GM19193 (cell line): ENCODE results near the gene STRIP1.

Experiments
- POLR2A ChIP-seq: IDR thresholded peaks from 4 replicates; pipeline ENCODE4 v1.6.1; 2011; ENCODE audit not compliant: insufficient read depth, insufficient read length; ENCODE audit errors: extremely low read depth

The STRIP1 gene

DNA sequence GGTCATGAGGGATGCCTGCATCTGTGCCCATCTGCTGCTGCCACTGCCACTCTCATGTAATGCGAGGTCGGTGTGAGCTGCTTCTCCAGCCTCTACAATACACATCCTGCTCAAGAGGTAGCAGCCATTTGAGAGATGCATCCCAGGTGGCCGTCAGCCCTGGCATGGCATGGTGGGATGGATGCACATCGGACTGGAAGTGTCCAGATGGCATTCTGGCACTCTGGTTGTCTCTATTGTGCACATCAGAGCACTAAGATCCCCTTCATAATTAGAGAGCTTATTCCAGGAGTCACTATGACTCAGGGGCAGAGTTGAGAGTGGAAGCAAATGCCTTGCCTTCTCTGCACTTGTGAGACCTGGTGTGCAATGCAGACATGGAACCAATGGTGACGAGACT lies 3.8 kb downstream of the STRIP1 start:
- no peak for TF ChIP-seq POLR2A

GRCh38 chr1:110039641-110040040 lies 5.2 kb downstream of the STRIP1 start:
- TF ChIP-seq POLR2A, result no peak

DNA sequence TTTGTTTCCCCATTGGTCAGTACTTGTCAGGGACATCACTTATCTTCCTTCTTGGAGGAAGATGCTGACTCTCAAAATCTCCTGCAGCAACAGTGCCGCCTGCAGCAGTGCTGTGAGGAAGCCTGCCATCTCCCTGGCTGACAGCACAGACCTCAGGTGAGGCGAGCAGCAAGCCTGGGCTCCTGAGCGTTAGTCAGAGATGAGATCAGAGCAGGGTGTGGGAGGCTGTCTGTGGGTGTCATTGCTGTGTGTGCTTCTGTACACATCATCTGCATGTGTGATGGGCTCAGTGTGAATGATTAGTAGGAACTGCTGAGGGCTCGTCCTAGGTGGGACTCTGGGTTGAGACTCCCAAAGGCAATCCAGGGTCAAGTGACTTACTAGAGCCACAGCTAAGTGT lies 6.1 kb downstream of the STRIP1 start:
- no peak for TF ChIP-seq POLR2A

DNA sequence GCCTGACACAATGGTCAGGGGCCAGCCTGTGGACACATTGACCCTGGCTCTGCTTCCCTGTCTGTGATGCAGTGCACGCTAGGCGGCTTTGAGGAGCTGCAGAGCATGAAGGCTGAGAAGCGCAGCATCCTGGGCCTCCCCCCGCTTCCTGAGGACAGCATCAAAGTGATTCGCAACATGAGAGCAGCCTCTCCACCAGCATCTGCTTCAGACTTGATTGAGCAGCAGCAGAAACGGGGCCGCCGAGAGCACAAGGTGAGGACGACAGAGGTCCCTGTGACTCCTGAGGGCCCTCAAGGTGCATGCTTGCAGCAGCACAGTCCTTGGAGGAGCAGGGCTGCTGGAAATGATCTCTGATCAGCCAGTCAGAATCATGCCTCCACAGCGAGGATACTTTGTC lies 8.6 kb downstream of the STRIP1 start:
- TF ChIP-seq POLR2A, result no peak

- TF ChIP-seq POLR2A, result no peak
Measured at GRCh38 chr1:110047463-110047862, 13.0 kb downstream of the STRIP1 start.

DNA sequence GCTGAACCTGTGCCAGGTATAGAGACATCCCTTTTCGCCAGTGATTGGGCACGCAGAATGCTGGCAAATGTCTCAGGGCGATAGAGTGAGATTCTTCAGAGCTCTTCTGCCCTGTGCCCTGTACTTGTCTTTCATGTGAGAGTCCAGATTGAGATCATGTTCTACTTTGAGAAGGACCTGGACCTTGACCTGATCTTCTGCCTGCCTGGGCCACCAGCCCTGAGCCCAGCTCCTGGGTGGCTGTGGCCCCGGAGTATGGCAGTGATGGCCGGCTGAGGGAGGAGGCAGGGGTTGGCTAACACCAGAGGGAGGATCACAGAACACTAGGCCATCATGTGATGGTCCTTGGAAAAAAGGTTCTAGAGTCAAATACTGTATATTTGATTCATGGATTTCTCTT lies 13.8 kb downstream of the STRIP1 start:
- TF ChIP-seq POLR2A, result no peak

DNA sequence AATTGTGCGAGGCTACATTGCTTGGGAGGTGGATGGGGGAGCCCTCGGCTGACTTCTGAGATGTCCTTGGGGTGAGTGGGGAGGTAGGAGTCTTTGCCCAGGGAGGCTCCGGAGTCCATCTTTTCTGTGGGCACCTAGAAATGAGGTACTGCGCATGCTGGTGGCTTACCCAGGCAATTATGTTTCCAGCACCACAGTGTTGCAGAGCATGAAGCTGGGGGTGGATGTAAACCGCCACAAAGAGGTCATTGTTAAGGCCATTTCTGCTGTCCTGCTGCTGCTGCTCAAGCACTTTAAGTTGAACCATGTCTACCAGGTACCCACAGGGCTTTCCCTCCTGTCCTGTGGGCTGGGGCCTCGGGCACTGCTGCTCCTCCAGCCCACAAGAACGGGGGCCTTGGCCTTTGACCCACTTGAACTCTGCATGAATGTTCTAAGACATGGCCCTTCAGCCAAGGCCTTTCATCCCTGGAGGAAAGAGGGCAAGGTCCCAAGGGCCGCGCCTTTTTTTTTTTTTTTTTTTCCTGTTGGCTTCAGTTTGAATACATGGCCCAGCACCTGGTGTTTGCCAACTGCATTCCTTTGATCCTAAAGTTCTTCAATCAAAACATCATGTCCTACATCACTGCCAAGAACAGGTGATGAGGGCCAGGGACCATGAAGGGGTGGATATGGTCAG lies 14.6 kb downstream of the STRIP1 start:
- TF ChIP-seq POLR2A, result no peak

DNA sequence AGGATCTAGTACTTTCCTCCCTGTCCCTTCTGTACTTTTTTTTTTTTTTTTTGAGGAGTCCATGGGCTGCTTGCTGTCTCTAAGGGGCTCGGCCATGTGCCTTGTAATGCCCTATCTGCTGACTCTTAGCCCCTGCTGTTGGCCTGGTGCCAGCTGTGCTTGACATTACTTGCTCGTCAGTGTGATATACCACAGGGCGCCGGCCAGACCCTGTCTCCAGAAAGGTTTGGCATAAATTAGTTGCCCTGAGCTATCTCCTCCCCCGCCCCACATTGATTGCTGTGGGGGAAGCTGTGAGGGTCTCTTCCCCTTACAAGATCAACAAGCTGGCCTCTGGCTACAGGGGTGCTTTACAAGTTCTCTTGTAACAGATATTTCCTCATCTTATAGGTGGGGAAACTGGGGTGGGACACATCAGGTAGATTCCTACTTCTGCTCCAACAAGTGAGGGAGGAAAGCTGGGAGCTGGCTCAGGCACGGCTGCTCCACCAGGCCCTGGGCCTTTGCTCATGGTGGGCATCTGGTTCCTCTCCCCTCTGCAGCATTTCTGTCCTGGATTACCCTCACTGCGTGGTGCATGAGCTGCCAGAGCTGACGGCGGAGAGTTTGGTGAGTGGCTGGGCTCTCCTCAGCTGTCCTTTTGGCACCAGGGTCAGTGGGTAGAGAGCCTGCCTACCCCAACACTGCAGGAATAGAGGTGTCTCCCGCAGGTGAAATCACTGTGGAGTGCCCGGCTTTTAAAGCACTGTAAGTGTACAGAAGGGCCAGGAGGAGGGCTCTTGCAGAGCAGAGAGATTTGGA lies 15.6 kb downstream of the STRIP1 start:
- TF ChIP-seq POLR2A, result no peak

- no peak for TF ChIP-seq POLR2A
Measured at GRCh38 chr1:110050602-110051261, 16.3 kb downstream of the STRIP1 start.

- TF ChIP-seq POLR2A, result no peak
Measured at GRCh38 chr1:110051262-110051648, 16.8 kb downstream of the STRIP1 start.

DNA sequence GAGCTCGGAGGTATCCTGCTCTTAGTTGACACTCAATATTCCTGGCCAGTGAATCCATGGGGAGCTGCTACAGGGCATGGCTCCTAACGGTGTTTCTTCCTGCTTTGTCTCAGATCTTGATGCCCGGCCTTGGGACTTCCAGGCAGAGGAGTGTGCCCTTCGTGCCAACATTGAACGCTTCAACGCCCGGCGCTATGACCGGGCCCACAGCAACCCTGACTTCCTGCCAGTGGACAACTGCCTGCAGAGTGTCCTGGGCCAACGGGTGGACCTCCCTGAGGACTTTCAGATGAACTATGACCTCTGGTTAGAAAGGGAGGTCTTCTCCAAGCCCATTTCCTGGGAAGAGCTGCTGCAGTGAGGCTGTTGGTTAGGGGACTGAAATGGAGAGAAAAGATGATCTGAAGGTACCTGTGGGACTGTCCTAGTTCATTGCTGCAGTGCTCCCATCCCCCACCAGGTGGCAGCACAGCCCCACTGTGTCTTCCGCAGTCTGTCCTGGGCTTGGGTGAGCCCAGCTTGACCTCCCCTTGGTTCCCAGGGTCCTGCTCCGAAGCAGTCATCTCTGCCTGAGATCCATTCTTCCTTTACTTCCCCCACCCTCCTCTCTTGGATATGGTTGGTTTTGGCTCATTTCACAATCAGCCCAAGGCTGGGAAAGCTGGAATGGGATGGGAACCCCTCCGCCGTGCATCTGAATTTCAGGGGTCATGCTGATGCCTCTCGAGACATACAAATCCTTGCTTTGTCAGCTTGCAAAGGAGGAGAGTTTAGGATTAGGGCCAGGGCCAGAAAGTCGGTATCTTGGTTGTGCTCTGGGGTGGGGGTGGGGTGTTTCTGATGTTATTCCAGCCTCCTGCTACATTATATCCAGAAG lies 19.4 kb downstream of the STRIP1 start:
- no peak for TF ChIP-seq POLR2A

GRCh38 chr1:110055493-110056284 lies 21.3 kb downstream of the STRIP1 start:
- TF ChIP-seq POLR2A, result no peak

- no peak for TF ChIP-seq POLR2A
Measured at GRCh38 chr1:110056285-110056683, 21.9 kb downstream of the STRIP1 start.

- no peak for TF ChIP-seq POLR2A
Measured at GRCh38 chr1:110056776-110057175, 22.4 kb downstream of the STRIP1 start.

DNA sequence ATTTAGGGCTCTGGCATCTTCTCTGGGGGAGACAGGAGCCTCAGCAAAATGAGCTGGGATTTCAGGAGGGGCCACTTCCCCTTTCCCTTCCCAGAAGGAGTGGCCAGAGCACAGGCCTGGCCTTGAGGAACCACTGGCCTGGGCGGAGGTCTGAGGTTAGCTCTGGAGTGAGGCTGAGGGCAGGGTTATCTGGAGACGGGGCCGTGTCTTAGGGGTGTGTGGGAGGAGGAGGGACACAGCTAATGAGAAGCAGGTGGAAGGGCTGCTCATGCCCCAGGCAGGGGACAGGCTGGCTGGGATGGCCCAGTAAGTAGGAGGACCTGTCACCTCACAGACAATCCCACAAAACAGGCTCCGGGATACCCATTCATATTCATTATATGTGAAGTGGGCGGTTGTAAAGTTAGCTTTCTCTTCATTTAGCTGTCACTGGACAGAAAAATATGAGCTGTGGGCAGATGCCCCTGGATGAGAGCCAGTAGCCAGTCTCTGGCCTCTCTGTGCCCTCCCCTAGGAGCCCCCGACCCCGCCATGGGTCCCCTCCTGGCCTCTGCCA lies 23.6 kb downstream of the STRIP1 start:
- TF ChIP-seq POLR2A, result no peak

DNA sequence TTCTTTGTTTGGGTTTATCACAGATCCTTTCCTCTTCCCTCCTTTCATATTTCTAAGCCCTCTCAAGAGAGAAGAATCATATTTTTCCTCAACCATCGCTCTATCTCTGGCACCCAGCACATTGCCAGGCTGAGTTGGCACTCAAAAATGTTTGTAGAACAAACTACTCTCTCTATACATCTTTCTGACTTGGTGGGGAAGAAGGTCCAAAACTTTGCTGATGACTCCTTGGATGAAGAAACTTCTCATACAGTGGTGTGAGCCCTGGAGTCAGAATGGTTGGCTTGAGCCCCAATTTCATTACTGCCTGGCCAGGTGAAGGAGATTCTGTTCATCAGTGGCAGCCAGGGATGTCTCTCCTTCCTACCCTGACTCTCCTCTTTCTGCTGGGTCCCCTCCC lies 24.2 kb downstream of the STRIP1 start:
- no peak for TF ChIP-seq POLR2A
